HepG2 (cell line): ENCODE measurements around the gene BMI1. TPM values are rescaled to one million over a fixed set of nuclear protein-coding genes. Genes with fewer than 3 reads are reported as not detected.

Experiments
- ARID2 ChIP-seq: sonication (generic); formaldehyde crosslinking; IDR thresholded peaks from 2 replicates; pipeline ENCODE4 v1.8.1; 2022; ENCODE audit warnings: mild to moderate bottlenecking, missing genetic modification reagents, borderline replicate concordance
- BHLHE40 ChIP-seq: IDR thresholded peaks from 2 replicates; pipeline ENCODE4 v1.6.1; 2011; ENCODE audit warnings: low read length, improper control_type of control experiment
- CBX5 ChIP-seq: sonication (generic); formaldehyde crosslinking; IDR thresholded peaks from 2 replicates; pipeline ENCODE4 v1.4.0; 2020; ENCODE audit warnings: missing genetic modification reagents, borderline replicate concordance
- ETV6 ChIP-seq: sonication (generic); formaldehyde crosslinking; conservative IDR thresholded peaks from 2 replicates; pipeline ENCODE4 v1.4.0; 2020; ENCODE audit warnings: missing genetic modification reagents
- HDAC1 ChIP-seq: sonication (generic); formaldehyde crosslinking; IDR thresholded peaks from 2 replicates; pipeline ENCODE4 v1.5.1; 2020; ENCODE audit warnings: mild to moderate bottlenecking, missing genetic modification reagents
- HINFP ChIP-seq: sonication (generic); formaldehyde crosslinking; IDR thresholded peaks from 2 replicates; pipeline ENCODE4 v1.4.0; 2020; ENCODE audit warnings: low read depth, mild to moderate bottlenecking, missing genetic modification reagents
- MAF1 ChIP-seq: sonication (generic); formaldehyde crosslinking; IDR thresholded peaks from 2 replicates; pipeline ENCODE4 v1.5.0; 2020; ENCODE audit warnings: missing genetic modification reagents, borderline replicate concordance
- NR0B2 ChIP-seq: sonication (generic); formaldehyde crosslinking; IDR thresholded peaks from 2 replicates; pipeline ENCODE4 v1.4.0; 2020; ENCODE audit warnings: mild to moderate bottlenecking, missing genetic modification reagents
- REPIN1 ChIP-seq: sonication (generic); formaldehyde crosslinking; IDR thresholded peaks from 2 replicates; pipeline ENCODE4 v1.8.0; 2022; ENCODE audit warnings: missing genetic modification reagents, low read depth, mild to moderate bottlenecking, borderline replicate concordance
- RXRA ChIP-seq: sonication (generic); formaldehyde crosslinking; IDR thresholded peaks from 2 replicates; pipeline ENCODE4 v1.5.1; 2020; ENCODE audit warnings: missing genetic modification reagents
- SAP130 ChIP-seq: IDR thresholded peaks from 2 replicates; pipeline ENCODE4 v1.6.1; 2016; ENCODE audit warnings: low read depth
- STAT5B ChIP-seq: sonication (generic); formaldehyde crosslinking; IDR thresholded peaks from 2 replicates; pipeline ENCODE4 v1.4.0; 2020; ENCODE audit warnings: missing genetic modification reagents
- SYNCRIP ChIP-seq: fragments of 200-400 bp; formaldehyde crosslinking; IDR thresholded peaks from 2 replicates; pipeline ENCODE4 v1.6.1; 2018; ENCODE audit warnings: mild to moderate bottlenecking, low read depth, low read length; ENCODE audit not compliant: insufficient read depth
- TBP ChIP-seq: sonication (generic); formaldehyde crosslinking; IDR thresholded peaks from 2 replicates; pipeline ENCODE4 v1.5.0; 2020; ENCODE audit warnings: missing genetic modification reagents
- TCF12 ChIP-seq, 2 experiments: fragments of 450-650 bp in 1 of 2; sonication (generic) in 1 of 2; formaldehyde crosslinking in 1 of 2; IDR thresholded peaks; 2 replicates each; pipeline versions ENCODE4 v1.6.1 to v1.8.0; 2017 to 2022; ENCODE audit warnings: antibody characterized with exemption in 1 of 2, mild to moderate bottlenecking in 1 of 2, missing genetic modification reagents in 1 of 2, moderate library complexity in 1 of 2
- TRIM22 ChIP-seq: fragments of 450-650 bp; IDR thresholded peaks from 2 replicates; pipeline ENCODE4 v1.6.1; 2017
- TSC22D2 ChIP-seq: sonication (generic); formaldehyde crosslinking; IDR thresholded peaks from 2 replicates; pipeline ENCODE4 v1.5.1; 2020; ENCODE audit warnings: missing genetic modification reagents, mild to moderate bottlenecking, borderline replicate concordance
- ZBTB1 ChIP-seq: sonication (generic); formaldehyde crosslinking; IDR thresholded peaks from 2 replicates; pipeline ENCODE4 v1.4.0; 2020; ENCODE audit warnings: missing genetic modification reagents, borderline replicate concordance
- ZFAT ChIP-seq: sonication (generic); formaldehyde crosslinking; conservative IDR thresholded peaks from 2 replicates; pipeline ENCODE4 v1.8.1; 2023; ENCODE audit warnings: missing genetic modification reagents, inconsistent platforms
- ZNF264 ChIP-seq: sonication (generic); formaldehyde crosslinking; IDR thresholded peaks from 2 replicates; pipeline ENCODE4 v1.4.0; 2020; ENCODE audit warnings: missing genetic modification reagents
- ZNF280B ChIP-seq: sonication (generic); formaldehyde crosslinking; IDR thresholded peaks from 2 replicates; pipeline ENCODE4 v1.5.0; 2020; ENCODE audit warnings: missing genetic modification reagents, mild to moderate bottlenecking, borderline replicate concordance
- ZNF543 ChIP-seq: sonication (generic); formaldehyde crosslinking; IDR thresholded peaks from 2 replicates; pipeline ENCODE4 v1.4.0; 2020; ENCODE audit warnings: mild to moderate bottlenecking, missing genetic modification reagents
- ZNF564 ChIP-seq: sonication (generic); formaldehyde crosslinking; IDR thresholded peaks from 2 replicates; pipeline ENCODE4 v1.8.1; 2023; ENCODE audit warnings: mild to moderate bottlenecking, missing genetic modification reagents
- ZNF780A ChIP-seq: sonication (generic); formaldehyde crosslinking; IDR thresholded peaks from 2 replicates; pipeline ENCODE4 v1.8.0; 2022; ENCODE audit warnings: mild to moderate bottlenecking, missing genetic modification reagents, moderate library complexity
- polyA plus RNA-seq, 8 experiments: library from polyadenylated mRNA; depleted of rRNA in 3 of 8; stranded (reverse) in 7 of 8; unstranded in 1 of 8; fragments of >200 nt; fragmentation: Illumina TruSeq in 4 of 8; extraction: Trizol in 4 of 8; gene quantifications; 2 replicates each; pipeline versions ENCODE4 v1.2.1 to v1.2.3, GENCODE V29; 2011 to 2016; ENCODE audit warnings: low read depth in 4 of 8, missing spikeins in 1 of 8, mixed read lengths in 1 of 8; ENCODE audit not compliant: insufficient read depth in 1 of 8
- total RNA-seq, 5 experiments: library from RNA; depleted of rRNA; stranded (reverse); fragments of >200 nt; fragmentation: Illumina TruSeq; extraction: Trizol; gene quantifications; 2 replicates each; pipeline ENCODE4 v1.2.3, GENCODE V29; 2016; ENCODE audit warnings: low read depth in 1 of 5

Gene BMI1
- total and polyA plus RNA-seq, 2 of the 13 experiments (the other 11 are each of a cell fraction or from before 2014, with no cell fraction given), result 30.5 to 44.0 TPM

GRCh38 chr10:22340329-22341189 lies 19.7 kb downstream of the BMI1 start (continued):
- no peak for TF ChIP-seq TBP (CRISPR knock-in tag)
- 0 out of 2 replicates have a peak, but pooled peaks have one; percentile 32 for TF ChIP-seq ZNF280B (CRISPR knock-in tag)
- peak; percentile 50; the same call in 1 of the 2 replicates for TF ChIP-seq ZNF564 (CRISPR knock-in tag)
- TF ChIP-seq REPIN1 (CRISPR knock-in tag), result no peak
- no peak for TF ChIP-seq TRIM22
- 0 out of 2 replicates have a peak, but pooled peaks have one; percentile 66 for TF ChIP-seq ZFAT
- TF ChIP-seq BHLHE40, result no peak
- TF ChIP-seq ARID2 (CRISPR knock-in tag), result no peak
- TF ChIP-seq CBX5, result no peak
- peak; percentile 52; the same call in 1 of the 2 replicates for TF ChIP-seq ZNF264
- peak; percentile 7; the same call in 1 of the 2 replicates for TF ChIP-seq SAP130 (CRISPR knock-in tag)
- TF ChIP-seq ZNF780A (CRISPR knock-in tag), result no peak
- TF ChIP-seq ZBTB1 (CRISPR knock-in tag), result no peak
- no peak for TF ChIP-seq STAT5B (CRISPR knock-in tag)
- no peak for TF ChIP-seq RXRA (CRISPR knock-in tag)
- TF ChIP-seq MAF1 (CRISPR knock-in tag), result no peak
- no peak; the same call in 1 of the 2 replicates for TF ChIP-seq HDAC1 (CRISPR knock-in tag)
- no peak; the same call in 1 of the 2 replicates for TF ChIP-seq TSC22D2 (CRISPR knock-in tag)
- no peak for TF ChIP-seq NR0B2
- TF ChIP-seq HINFP (CRISPR knock-in tag), result no peak
- peak; percentile 22; the same call in 1 of the 2 replicates for TF ChIP-seq ETV6
- TF ChIP-seq ZNF543 (CRISPR knock-in tag), result peak; percentile 61; the same call in 1 of the 2 replicates
- TF ChIP-seq TCF12 (IDR thresholded peaks at IDR 0.05), result no peak
- TF ChIP-seq TCF12 (CRISPR knock-in tag; IDR thresholded peaks at IDR 0.05), result peak; percentile 58; the same call in 1 of the 2 replicates
- no peak for TF ChIP-seq SYNCRIP
